Adrenal gland (tissue), 5 donors: Measurements from ENCODE around the gene CDY2B.
"Not testable (repeated sequence)": the region's sequence is repeated elsewhere in the genome, so short reads cannot be mapped to it uniquely, and the experiment has no call there.

ENCODE experiments used
- CTCF ChIP-seq, 6 experiments: fragments of 450-650 bp in 4 of 6; fragments of 200-600 bp in 2 of 6; sonication (generic) in 1 of 6; IDR thresholded peaks; 1 replicate in 5 of 6; 2 replicates in 1 of 6; pipeline versions ENCODE4 v1.5.1 to v1.8.0; 2016 to 2021; ENCODE audit warnings: antibody characterized with exemption in 6 of 6, mild to moderate bottlenecking in 2 of 6, moderate library complexity in 1 of 6
- POLR2A ChIP-seq, 2 donors: fragments of 450-650 bp; IDR thresholded peaks; one replicate each; pipeline ENCODE4 v1.6.1; 2017; ENCODE audit warnings: antibody characterized with exemption in 2 of 2, mild to moderate bottlenecking in 2 of 2, moderate library complexity in 1 of 2
- donor health status: DM: no; HTN: no; CAD: no.

GRCh38 chrY:17907351-17907750 is 27.3 kb upstream of the CDY2B start:
- not testable (repeated sequence) for TF ChIP-seq CTCF, POLR2A (IDR thresholded peaks at IDR 0.05)
